CD4-positive, alpha-beta T cell treated with Interleukin-17A for 4 hours (primary cell): ENCODE data around the gene PLEKHM1.
A peak's percentile ranks its signal among the peaks of the same experiment; 100 is the strongest.

Experiments used
- DNase-seq: peaks from one replicate; pipeline ENCODE4 v3.0.0-alpha.2; 2020; ENCODE audit warnings: mixed read lengths

PLEKHM1 gene

DNA sequence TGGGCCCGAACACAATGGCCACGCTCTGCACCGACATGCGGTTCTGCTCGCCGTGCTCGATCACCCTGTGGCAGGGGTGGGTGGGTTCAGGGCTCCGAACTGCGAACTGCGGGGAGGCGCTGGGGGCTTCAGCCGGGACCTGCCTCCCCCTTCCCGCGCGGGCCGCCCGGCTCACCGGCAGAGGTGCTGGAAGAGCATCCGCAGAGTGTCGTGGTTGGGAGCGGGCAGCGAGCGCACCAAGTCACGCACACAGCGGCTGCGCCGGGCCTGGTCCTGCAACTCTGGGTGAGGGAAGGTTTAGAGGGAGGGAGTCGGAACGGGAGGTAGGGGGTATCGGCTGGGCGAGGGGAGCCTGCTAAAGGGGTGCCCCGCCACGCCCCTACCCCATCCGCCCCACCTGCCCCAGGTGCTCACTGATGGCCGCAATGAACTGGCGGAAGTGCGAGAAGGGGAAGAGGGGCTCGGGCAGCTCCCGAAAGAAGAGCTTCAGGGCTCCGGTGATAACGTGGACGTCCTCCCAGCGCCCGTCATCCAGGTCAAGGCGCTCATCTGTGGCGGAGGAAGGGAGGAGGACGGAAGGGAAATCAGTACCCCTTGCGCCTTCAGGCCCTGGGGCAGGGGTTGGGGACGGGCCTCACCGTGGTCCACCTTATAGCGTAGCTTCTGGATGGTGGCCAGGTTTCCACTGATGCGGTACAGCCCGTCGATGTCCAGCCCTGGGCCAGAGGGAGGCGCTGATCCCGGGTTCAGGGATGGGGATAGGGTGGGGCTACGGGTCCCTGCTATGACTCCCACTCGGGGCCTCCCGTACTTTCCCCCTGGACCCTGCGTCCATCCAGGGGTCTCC, 94.7 kb downstream of the PLEKHM1 start:
- DNase-seq = no peak

DNA sequence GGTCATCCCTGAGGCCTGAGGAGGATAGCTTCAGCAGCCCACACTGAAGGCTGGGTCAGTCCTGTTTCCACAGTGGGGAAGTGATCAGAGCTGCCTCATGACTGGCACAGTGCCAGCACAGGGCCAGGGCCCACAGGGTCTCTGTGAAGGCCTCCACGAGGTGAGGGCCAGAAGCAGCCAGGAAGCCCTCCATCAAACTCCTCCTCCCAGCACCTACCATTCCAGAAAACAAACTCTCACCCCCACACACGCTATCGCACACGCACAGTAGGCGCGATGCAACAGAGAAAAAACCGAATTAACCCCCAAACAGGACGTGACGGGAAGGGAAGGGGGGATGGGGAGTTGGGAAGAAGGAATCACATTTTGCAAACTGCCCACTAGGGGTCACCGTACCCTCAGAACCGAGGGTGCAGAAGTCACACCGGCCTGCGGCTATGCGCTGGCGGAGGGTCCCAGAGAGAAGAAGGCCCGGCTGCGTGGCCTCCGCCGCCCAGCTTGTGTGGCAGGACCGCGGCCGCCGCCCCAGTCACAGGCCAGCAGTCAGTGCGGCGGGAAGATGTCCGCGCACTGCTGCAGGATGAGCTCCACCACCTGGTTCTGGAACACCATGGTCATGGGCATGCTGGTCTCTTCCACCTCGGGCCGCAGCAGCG, 95.5 kb downstream of the PLEKHM1 start:
- peak; percentile 65 for DNase-seq

DNA sequence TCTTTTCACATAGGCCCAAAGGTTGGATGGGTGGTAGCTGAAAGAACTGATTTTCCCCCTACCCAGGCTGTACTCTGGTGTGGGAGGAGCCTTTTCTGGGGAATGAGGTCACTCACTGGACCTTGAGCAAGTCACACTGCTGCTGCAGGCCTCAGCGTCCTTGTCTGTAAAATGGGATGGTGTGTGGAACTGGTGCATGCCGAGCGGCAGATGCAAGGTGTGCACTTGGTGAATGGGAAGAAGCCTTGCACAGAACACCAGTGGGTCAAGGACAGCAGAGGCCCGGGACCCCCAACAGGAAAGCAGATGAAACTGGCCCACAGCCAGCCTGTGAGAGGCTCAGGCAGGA, 96.0 kb downstream of the PLEKHM1 start:
- no peak for DNase-seq

DNA sequence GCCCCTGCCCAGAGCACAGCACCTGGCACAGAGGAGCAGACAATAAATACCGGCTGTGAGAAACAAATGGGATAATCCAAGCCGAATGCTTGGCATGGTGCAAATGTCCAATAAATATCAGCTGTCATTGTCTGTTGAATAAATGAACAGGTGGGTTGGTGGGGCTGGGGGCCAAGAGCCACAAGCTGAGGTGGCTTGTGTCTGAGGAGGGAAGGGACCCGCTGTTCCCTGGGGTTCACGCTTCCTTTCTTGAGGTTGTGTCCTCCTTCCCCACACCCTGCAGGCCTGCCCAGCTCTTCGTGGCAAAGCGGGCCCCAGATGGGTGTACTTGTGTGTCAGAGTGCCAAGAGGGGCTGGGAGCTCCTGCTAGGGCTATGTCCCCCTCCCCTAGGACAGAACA, 96.4 kb downstream of the PLEKHM1 start:
- no peak for DNase-seq

DNA sequence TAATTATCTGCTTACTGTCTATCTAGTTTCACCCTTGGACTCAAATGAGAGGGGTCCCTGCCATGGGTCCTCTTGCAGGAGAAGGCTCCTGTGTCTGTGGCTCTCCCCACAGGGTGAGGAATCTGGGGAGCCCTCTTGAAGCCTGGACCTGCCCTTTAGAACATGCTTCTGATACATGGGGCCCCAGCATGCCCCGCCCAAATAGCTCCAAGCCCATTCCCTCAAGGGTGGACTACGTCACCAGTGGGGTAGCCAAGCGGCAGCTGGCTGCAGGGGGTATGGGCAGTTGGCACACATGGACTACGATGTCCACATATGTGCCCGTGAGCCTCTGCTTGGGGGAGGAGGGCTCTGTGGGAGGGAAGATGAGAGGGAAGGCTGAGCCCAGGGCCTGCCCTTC, 97.1 kb downstream of the PLEKHM1 start:
- no peak for DNase-seq

DNA sequence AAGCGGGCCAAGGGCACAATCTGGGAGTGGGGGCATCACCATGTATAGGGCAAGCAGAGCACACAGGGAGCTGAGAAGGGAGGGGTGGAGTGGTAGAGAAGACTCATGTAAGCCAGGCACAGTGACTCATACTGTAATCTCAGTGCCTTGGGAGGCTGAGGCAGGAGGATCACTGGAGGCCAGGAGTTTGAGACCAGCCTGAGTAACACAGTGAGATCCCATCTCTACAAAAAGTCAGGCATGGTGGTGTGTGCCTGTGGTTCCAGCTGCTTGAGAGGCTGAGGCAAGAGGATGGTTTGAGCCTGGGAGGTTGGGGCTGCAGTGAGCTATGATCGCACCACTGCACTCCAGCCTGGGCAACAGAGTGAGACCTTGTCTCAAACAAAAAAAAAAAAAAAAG, 98.6 kb downstream of the PLEKHM1 start:
- no peak for DNase-seq

DNA sequence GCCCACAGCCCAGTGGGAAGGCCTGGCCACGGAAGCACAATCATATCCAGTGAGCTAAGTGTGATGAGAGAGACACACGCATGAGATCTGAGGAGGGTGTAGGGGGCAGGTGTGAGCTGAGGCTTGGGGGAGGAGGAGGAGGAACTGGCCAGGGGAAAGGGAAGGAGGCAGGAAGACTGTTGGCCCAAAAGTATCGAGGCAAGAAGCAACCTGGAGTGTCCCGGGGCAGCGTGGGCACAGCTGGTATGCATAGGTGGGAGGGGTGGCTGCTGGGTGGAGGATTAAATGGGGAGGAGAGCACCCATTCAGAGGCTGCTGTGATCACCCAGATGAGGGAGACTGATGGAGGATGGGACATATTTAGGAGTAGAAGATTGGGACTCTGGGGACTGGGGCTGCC, 99.2 kb downstream of the PLEKHM1 start:
- DNase-seq = no peak

DNA sequence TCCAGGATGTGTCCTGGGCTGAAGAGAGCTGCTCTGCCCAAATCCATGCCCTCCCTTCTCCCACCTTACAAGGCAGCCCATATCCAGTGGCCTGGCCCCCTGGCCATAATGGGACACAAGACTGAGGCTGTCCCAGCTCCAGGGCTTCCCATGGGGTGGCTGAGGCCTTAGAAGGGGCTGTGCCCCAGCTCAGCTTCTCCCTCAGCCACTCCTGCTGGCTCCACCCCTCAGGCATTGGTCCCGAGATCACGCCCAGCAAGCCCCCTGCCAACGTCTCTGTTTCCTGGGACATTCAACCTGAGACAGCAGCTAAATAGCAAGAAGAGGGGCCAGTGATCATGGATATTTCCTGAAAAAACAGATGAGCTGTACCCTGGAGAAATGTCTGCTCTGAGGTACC, 101.2 kb downstream of the PLEKHM1 start:
- no peak for DNase-seq

DNA sequence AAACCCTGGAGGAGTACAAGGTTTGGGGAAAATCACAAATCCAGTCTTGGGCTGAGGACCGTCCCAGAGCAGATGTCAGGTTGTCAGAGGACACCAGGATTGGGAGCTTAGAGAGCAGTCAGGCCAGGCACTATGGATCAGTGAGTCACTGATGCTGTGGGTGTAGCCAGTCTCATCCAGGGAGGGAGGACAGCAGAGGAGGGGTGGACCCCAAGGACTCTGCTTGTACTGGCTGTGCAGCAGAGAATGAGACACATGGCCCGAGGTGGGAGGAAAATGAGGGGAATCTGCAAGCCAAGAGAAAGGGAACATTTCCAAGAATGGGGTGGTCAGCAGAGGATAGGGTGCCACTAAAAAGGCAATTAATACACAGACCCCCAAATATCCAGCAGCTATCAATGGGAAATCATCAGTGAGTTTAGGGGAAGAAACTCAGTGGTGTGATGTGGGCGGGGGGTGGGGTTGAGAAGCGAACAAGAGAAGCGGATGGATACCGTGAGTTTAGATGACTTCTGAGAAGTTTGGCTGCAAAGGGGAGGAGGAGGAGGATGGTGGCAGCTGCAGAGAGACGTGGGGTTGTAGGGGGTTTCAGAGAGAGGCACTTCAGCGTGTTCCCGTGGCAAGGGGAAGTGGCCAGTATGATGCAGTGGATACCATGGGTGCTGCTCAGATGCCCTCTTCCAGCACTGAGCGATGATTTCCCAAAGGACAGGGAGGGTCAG, 101.8 kb downstream of the PLEKHM1 start:
- DNase-seq = no peak

DNA sequence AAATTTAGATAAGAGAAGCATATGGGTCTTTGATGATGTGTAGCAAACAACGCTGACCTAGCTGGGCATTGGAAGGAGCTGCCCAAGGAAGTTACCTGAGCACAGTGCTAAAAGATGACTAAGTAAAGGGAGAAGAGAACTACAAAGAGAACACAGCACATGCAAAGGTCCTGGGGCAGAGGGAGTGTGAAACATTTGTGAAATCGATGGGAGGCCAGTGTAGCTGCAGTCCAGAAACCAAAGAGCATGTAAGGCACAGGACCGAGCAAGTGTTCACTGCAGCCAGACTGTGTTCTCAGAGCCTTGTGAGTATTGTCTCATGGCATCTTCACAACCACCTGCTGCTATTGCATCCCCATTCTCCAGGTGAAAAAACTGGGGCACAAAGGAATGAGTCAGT, 102.8 kb downstream of the PLEKHM1 start:
- DNase-seq = no peak

DNA sequence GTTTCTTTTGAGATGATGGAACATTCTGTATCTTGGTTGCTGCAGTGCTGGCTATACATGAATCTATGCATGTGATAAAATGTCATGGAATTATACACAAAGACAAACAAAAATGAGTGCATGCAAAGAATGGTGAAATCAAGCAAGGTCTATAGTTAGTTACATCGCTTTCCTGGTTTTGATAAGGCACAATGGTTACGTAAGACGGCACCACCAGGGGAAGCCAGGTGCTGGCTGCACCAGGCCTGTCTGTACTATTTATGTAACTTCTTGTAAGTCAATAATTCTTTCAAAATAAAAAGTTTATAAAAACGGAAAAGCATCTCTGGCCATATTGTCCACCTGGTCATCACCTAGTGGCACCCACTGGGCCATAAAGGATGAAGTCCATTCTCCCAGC, 104.3 kb downstream of the PLEKHM1 start:
- DNase-seq = no peak
